H9 (cell line): Measurements from ENCODE around the gene SRF. TPM values are rescaled to one million over a fixed set of nuclear protein-coding genes. Genes with fewer than 3 reads are reported as not detected.
A peak's percentile ranks its signal among the peaks of the same experiment; 100 is the strongest.

ENCODE experiments used
- DNase-seq: peaks from one replicate; pipeline ENCODE4 v3.0.0-alpha.2; 2017
- H2AFZ ChIP-seq: one replicate; pipeline ENCODE4 v1.6.1; 2013; ENCODE audit warnings: mild to moderate bottlenecking, low read length, control low read depth, moderate library complexity
- H2AK5ac ChIP-seq: 2 replicates; pipeline ENCODE4 v1.6.1; 2013; ENCODE audit warnings: low read length, control low read depth, mixed read lengths; ENCODE audit not compliant: insufficient read length
- H2BK120ac ChIP-seq: one replicate; pipeline ENCODE4 v1.6.1; 2013; ENCODE audit warnings: low read depth, mild to moderate bottlenecking, low read length, control low read depth, inconsistent platforms; ENCODE audit not compliant: poor library complexity, severe bottlenecking
- H2BK12ac ChIP-seq: 2 replicates; pipeline ENCODE4 v1.6.1; 2013; ENCODE audit warnings: low read length, control low read depth, mixed read lengths, low read depth; ENCODE audit not compliant: insufficient read length
- H2BK15ac ChIP-seq: 2 replicates; pipeline ENCODE4 v1.6.1; 2013; ENCODE audit warnings: low read depth, low read length, control low read depth
- H2BK20ac ChIP-seq: one replicate; pipeline ENCODE4 v1.6.1; 2013; ENCODE audit warnings: low read depth, mild to moderate bottlenecking, low read length, control low read depth, inconsistent platforms; ENCODE audit not compliant: poor library complexity, severe bottlenecking
- H2BK5ac ChIP-seq: 2 replicates; pipeline ENCODE4 v1.6.1; 2013; ENCODE audit warnings: low read length, control low read depth, mixed read lengths; ENCODE audit not compliant: insufficient read length
- H3K14ac ChIP-seq: 2 replicates; pipeline ENCODE4 v1.6.1; 2013; ENCODE audit warnings: low read length, control low read depth; ENCODE audit not compliant: insufficient read depth
- H3K18ac ChIP-seq: 2 replicates; pipeline ENCODE4 v1.6.1; 2013; ENCODE audit warnings: low read depth, mild to moderate bottlenecking, mixed read lengths, low read length, control low read depth; ENCODE audit not compliant: insufficient read length
- H3K23ac ChIP-seq: 2 replicates; pipeline ENCODE4 v1.6.1; 2013; ENCODE audit warnings: low read length, control low read depth, mixed read lengths, low read depth; ENCODE audit not compliant: insufficient read length
- H3K23me2 ChIP-seq: 2 replicates; pipeline ENCODE4 v1.6.1; 2013; ENCODE audit warnings: low read depth, mild to moderate bottlenecking, mixed read lengths, low read length, control low read depth; ENCODE audit not compliant: insufficient read length, poor library complexity, severe bottlenecking
- H3K27ac ChIP-seq: 2 replicates; pipeline ENCODE4 v1.5.1; 2013; ENCODE audit warnings: low read length, control low read depth, mixed read lengths, low read depth; ENCODE audit not compliant: insufficient read length
- H3K27me3 ChIP-seq: 2 replicates; pipeline ENCODE4 v1.6.1; 2013; ENCODE audit warnings: low read length, control low read depth, inconsistent platforms; ENCODE audit not compliant: insufficient read depth
- H3K4ac ChIP-seq: 2 replicates; pipeline ENCODE4 v1.6.1; 2013; ENCODE audit warnings: low read depth, mild to moderate bottlenecking, control low read depth, inconsistent platforms, low read length, moderate library complexity
- H3K4me1 ChIP-seq: 2 replicates; pipeline ENCODE4 v1.6.1; 2013; ENCODE audit warnings: low read length, control low read depth, inconsistent platforms; ENCODE audit not compliant: insufficient read depth
- H3K4me2 ChIP-seq: 2 replicates; pipeline ENCODE4 v1.6.1; 2013; ENCODE audit warnings: low read length, control low read depth, mixed read lengths; ENCODE audit not compliant: insufficient read length, insufficient read depth
- H3K56ac ChIP-seq: 2 replicates; pipeline ENCODE4 v1.6.1; 2013; ENCODE audit warnings: low read depth, mild to moderate bottlenecking, mixed read lengths, low read length, control low read depth; ENCODE audit not compliant: insufficient read length
- H3K79me1 ChIP-seq: 2 replicates; pipeline ENCODE4 v1.6.1; 2013; ENCODE audit warnings: low read depth, mild to moderate bottlenecking, moderate library complexity, low read length, control low read depth, inconsistent platforms; ENCODE audit not compliant: insufficient read depth, poor library complexity, severe bottlenecking
- H3K79me2 ChIP-seq: 2 replicates; pipeline ENCODE4 v1.6.1; 2013; ENCODE audit warnings: low read length, control low read depth, inconsistent platforms; ENCODE audit not compliant: insufficient read depth
- H3K9ac ChIP-seq: 2 replicates; pipeline ENCODE4 v1.6.1; 2013; ENCODE audit warnings: low read length, control low read depth, mixed read lengths; ENCODE audit not compliant: insufficient read length; ENCODE audit errors: extremely low read depth
- H3K9me3 ChIP-seq: one replicate; pipeline ENCODE4 v1.6.1; 2013; ENCODE audit warnings: low read depth, low read length, inconsistent platforms; ENCODE audit not compliant: control insufficient read depth
- H3T11ph ChIP-seq: one replicate; pipeline ENCODE4 v1.6.1; 2013; ENCODE audit warnings: mild to moderate bottlenecking, low read length, control low read depth, inconsistent platforms
- H4K20me1 ChIP-seq: one replicate; pipeline ENCODE4 v1.6.1; 2013; ENCODE audit not compliant: control insufficient read depth, insufficient read length, insufficient read depth
- H4K5ac ChIP-seq: 2 replicates; pipeline ENCODE4 v1.6.1; 2013; ENCODE audit warnings: low read depth, mild to moderate bottlenecking, mixed read lengths, low read length, control low read depth; ENCODE audit not compliant: insufficient read length
- H4K8ac ChIP-seq: replicated peaks from 2 replicates; pipeline ENCODE4 v1.6.1; 2013; ENCODE audit warnings: low read length, control low read depth, mixed read lengths, low read depth; ENCODE audit not compliant: insufficient read length
- H4K91ac ChIP-seq: 2 replicates; pipeline ENCODE4 v1.6.1; 2013; ENCODE audit warnings: low read depth, mild to moderate bottlenecking, moderate library complexity, mixed read lengths, low read length, control low read depth; ENCODE audit not compliant: insufficient read length
- H3K27ac Mint-ChIP-seq, 3 experiments: 2 replicates in 2 of 3; 3 replicates in 1 of 3; pipeline ENCODE4 v1.8.0; 2020 to 2021; ENCODE audit warnings: mixed read lengths in 3 of 3, mild to moderate bottlenecking in 1 of 3, moderate library complexity in 1 of 3
- H3K27me3 Mint-ChIP-seq: 2 replicates; pipeline ENCODE4 v1.8.0; 2021; ENCODE audit warnings: low read depth, mild to moderate bottlenecking, moderate library complexity, mixed read lengths
- H3K36me3 Mint-ChIP-seq, 3 experiments: 2 replicates in 2 of 3; 3 replicates in 1 of 3; pipeline ENCODE4 v1.8.0; 2020 to 2021; ENCODE audit warnings: low read depth in 3 of 3, mixed read lengths in 3 of 3; ENCODE audit not compliant: insufficient read depth in 1 of 3
- H3K4me1 Mint-ChIP-seq, 2 experiments: 2 replicates each; pipeline ENCODE4 v1.8.0; 2020; ENCODE audit warnings: mixed read lengths in 2 of 2
- H3K4me3 Mint-ChIP-seq, 2 experiments: 2 replicates in 1 of 2; 3 replicates in 1 of 2; pipeline ENCODE4 v1.8.0; 2020 to 2021; ENCODE audit warnings: mild to moderate bottlenecking in 2 of 2, mixed read lengths in 2 of 2, moderate library complexity in 1 of 2
- H3K9me3 Mint-ChIP-seq, 2 experiments: 2 replicates in 1 of 2; 3 replicates in 1 of 2; pipeline ENCODE4 v1.8.0; 2020; ENCODE audit warnings: mild to moderate bottlenecking in 2 of 2, mixed read lengths in 2 of 2, moderate library complexity in 1 of 2
- CTCF ChIP-seq: fragments of 200-600 bp; sonication (generic); conservative IDR thresholded peaks from 3 replicates; pipeline ENCODE4 v1.8.0; 2021; ENCODE audit warnings: antibody characterized with exemption, mild to moderate bottlenecking
- WGBS: extraction: QIAGEN DNeasy Blood & Tissue Kit; methylation state at CpG from one replicate; pipeline ENCODE4 v1.1.7; 2013; ENCODE audit warnings: missing lambda C conversion rate, low lambda C conversion rate, mixed read lengths; ENCODE audit not compliant: insufficient read length; ENCODE audit errors: extremely low coverage; 5-methylcytosine and 5-hydroxymethylcytosine counted together
- total RNA-seq: library from RNA; stranded (reverse); gene quantifications from 2 replicates; pipeline ENCODE4 v1.2.1, GENCODE V29; 2021

Gene SRF
- total RNA-seq, 1 experiment from 2014 or later = 57.5 TPM

GRCh38 chr6:43170417-43170930 lies 595 bp upstream of the SRF start:
- Histone ChIP-seq H3K9me3 (no peaks in the 10 kb centered on the region), H3K27me3 (no peaks in the 10 kb centered on the region), H3K79me2 (peaks cover 2% of the 10 kb centered on the region; the same call in 1 of the 2 replicates), H3K23ac (no peak overlapping the region), H3K4me2 (peak overlapping the region; percentile 56), H3K79me1 (peaks cover under 1% of the 10 kb centered on the region), H4K20me1 (no peaks in the 10 kb centered on the region), H3K56ac (no peak overlapping the region), H3K27ac (peak overlapping the region; percentile 60), H2BK120ac (peak overlapping the region; percentile 70), H2BK5ac (peak overlapping the region; percentile 23), H2AK5ac (no peak overlapping the region), H4K91ac (no peak overlapping the region), H3K18ac (peak overlapping the region; percentile 89), H3K23me2 (peaks cover 23% of the 10 kb centered on the region), H4K5ac (peak overlapping the region; percentile 8), H2BK15ac (no peak overlapping the region), H4K8ac (no peak overlapping the region), H3K4ac (peak overlapping the region; percentile 19; the same call in 1 of the 2 replicates), H3K14ac (peak overlapping the region; percentile 92), H2BK12ac (no peak overlapping the region), H2BK20ac (no peak overlapping the region), H2AFZ (no peak overlapping the region), H3K4me1 (peaks cover 4% of the 10 kb centered on the region; the same call in 1 of the 2 replicates), H3T11ph (peak overlapping the region; percentile 8), H3K9ac (peak overlapping the region; percentile 65)
- Mint-ChIP-seq H3K36me3 (peaks cover 13 to 20% (median 15%) of the 10 kb centered on the region in 3 experiments), H3K27me3 (peaks cover 6% of the 10 kb centered on the region), H3K4me3 (peak overlapping the region; percentile 85 to 89), H3K27ac (peak overlapping the region; percentile 93 to 100 (median 99)), H3K4me1 (peaks cover 32 to 35% of the 10 kb centered on the region in 2 experiments), H3K9me3 (peaks cover 0 to 3% of the 10 kb centered on the region in 2 experiments; a peak in 2 of 5 replicates)
- no CpG with 5 or more reads among the region's 18 CpGs for WGBS
- no peak for TF ChIP-seq CTCF
- peak; percentile 46 for DNase-seq
